ENCODE data around the gene SERPINB6.
"Not testable (repeated sequence)": the region's sequence is repeated elsewhere in the genome, so short reads cannot be mapped to it uniquely, and the experiment has no call there.

The SERPINB6 gene

GRCh38 chr6:2916158-2916925 lies 55.0 kb downstream of the SERPINB6 start:
- Histone ChIP-seq H3K4me1 (no peaks in the 10 kb centered on the region), H3K9me3 (no peaks in the 10 kb centered on the region), H3K36me3 (no peaks in the 10 kb centered on the region), H3K27me3 (no peaks in the 10 kb centered on the region), H3K4me3 (ENCODE audit: low read depth, low read length) (no peak overlapping the region)
- no peak for DNase-seq
- TF ChIP-seq CTCF (IDR thresholded peaks at IDR 0.05; ENCODE audit: low read depth, low read length): no peak

- no peaks in the 10 kb centered on the region for H3K9me3 ChIP-seq
- no peak for TF ChIP-seq CTCF (IDR thresholded peaks at IDR 0.05; ENCODE audit: low read depth, low read length)
- H3K36me3 ChIP-seq: no peaks in the 10 kb centered on the region
- no peaks in the 10 kb centered on the region for H3K4me1 ChIP-seq
- DNase-seq: no peak
- H3K4me3 ChIP-seq (ENCODE audit: low read depth, low read length): no peak overlapping the region
- no peaks in the 10 kb centered on the region for H3K27me3 ChIP-seq
Observed at GRCh38 chr6:2915150-2915549, 56.2 kb downstream of the SERPINB6 start.

- H3K4me3 ChIP-seq (ENCODE audit: low read depth, low read length): no peak overlapping the region
- DNase-seq: no peak
- no peaks in the 10 kb centered on the region for H3K9me3 ChIP-seq
- no peak for TF ChIP-seq CTCF (IDR thresholded peaks at IDR 0.05; ENCODE audit: low read depth, low read length)
- H3K4me1 ChIP-seq: no peaks in the 10 kb centered on the region
- no peaks in the 10 kb centered on the region for H3K36me3 ChIP-seq
- H3K27me3 ChIP-seq: no peaks in the 10 kb centered on the region
Observed at GRCh38 chr6:2914318-2914660, 57.1 kb downstream of the SERPINB6 start.

GRCh38 chr6:2913621-2914317 lies 57.6 kb downstream of the SERPINB6 start:
- no peak for TF ChIP-seq CTCF (IDR thresholded peaks at IDR 0.05; ENCODE audit: low read depth, low read length)
- Histone ChIP-seq H3K9me3 (no peaks in the 10 kb centered on the region), H3K27me3 (no peaks in the 10 kb centered on the region), H3K4me3 (ENCODE audit: low read depth, low read length) (no peak overlapping the region), H3K36me3 (no peaks in the 10 kb centered on the region), H3K4me1 (peaks cover 4% of the 10 kb centered on the region)
- no peak for DNase-seq

- Histone ChIP-seq H3K4me1 (peaks cover 10% of the 10 kb centered on the region), H3K9me3 (no peaks in the 10 kb centered on the region), H3K36me3 (no peaks in the 10 kb centered on the region), H3K27me3 (no peaks in the 10 kb centered on the region), H3K4me3 (ENCODE audit: low read depth, low read length) (no peak overlapping the region)
- no peak for DNase-seq
- TF ChIP-seq CTCF (IDR thresholded peaks at IDR 0.05; ENCODE audit: low read depth, low read length): no peak
Observed at GRCh38 chr6:2911171-2911570, 60.2 kb downstream of the SERPINB6 start.

DNA sequence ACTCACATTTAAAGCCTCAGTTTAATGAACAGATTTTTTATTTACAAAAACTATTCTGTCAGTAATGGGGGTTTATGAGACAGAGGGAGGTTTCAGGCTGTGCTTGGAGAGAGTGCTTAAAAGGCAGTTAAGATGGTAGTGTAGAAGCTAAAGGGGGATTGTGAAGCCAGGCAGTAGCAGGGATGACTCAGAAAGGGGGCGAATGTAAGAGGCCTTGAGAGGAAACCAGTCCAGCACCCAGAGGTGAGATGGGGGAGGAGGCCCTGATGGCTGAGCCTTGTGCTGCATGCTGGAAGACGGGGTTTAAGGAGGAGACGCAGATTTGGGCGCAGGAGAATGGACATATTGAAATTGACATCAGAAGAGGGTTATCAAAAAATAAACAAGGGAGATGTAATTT lies 61.6 kb downstream of the SERPINB6 start:
- Histone ChIP-seq H3K9me3 (no peaks in the 10 kb centered on the region), H3K4me3 (ENCODE audit: low read depth, low read length) (no peak overlapping the region), H3K36me3 (no peaks in the 10 kb centered on the region), H3K4me1 (peaks cover 10% of the 10 kb centered on the region), H3K27me3 (no peaks in the 10 kb centered on the region)
- DNase-seq: no peak
- TF ChIP-seq CTCF (IDR thresholded peaks at IDR 0.05; ENCODE audit: low read depth, low read length): no peak

GRCh38 chr6:2909051-2909606 lies 62.2 kb downstream of the SERPINB6 start:
- H3K27me3 ChIP-seq; H3K4me3 ChIP-seq (ENCODE audit: low read depth, low read length); DNase-seq; H3K36me3 ChIP-seq; H3K9me3 ChIP-seq: not testable (repeated sequence)
- peaks cover 10% of the 10 kb centered on the region for H3K4me1 ChIP-seq

DNA sequence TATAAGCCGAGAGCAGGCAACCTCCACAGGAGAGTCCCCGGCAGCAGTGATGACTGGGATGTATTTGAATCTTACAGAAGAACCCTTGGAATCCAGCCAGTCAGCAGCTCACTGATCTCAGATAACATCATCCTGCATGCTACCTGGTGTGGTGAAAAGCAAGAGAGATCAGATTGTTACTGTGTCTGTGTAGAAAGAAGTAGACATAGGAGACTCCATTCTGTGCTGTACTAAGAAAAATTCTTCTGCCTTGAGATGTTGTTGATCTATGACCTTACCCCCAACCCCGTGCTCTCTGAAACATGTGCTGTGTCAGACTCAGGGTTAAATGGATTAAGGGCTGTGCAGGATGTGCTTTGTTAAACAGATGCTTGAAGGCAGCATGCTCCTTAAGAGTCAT lies 62.9 kb downstream of the SERPINB6 start:
- not testable (repeated sequence) for H3K27me3 ChIP-seq; H3K9me3 ChIP-seq; H3K36me3 ChIP-seq; H3K4me3 ChIP-seq (ENCODE audit: low read depth, low read length)
- peaks cover 10% of the 10 kb centered on the region for H3K4me1 ChIP-seq
- peak; percentile 28 for DNase-seq

Data from BE2C (cell line).